HG03558 (cell line): ENCODE data around the gene ZNF101.

Experiments used
- ATAC-seq: cut with Tn5 transposase; IDR thresholded peaks from one replicate; pipeline ENCODE4 v1.9.1; 2021; ENCODE audit warnings: moderate number of reproducible peaks; ENCODE audit not compliant: unreplicated experiment; ENCODE audit errors: extremely low read depth

Gene ZNF101

GRCh38 chr19:19668230-19669012, at the start of gene ZNF101:
ZNF101 (plus strand) TSS chr19:19668839; CDS start chr19:19668964, 125 bp downstream.
- peak; percentile 46 for ATAC-seq

- no peak for ATAC-seq
Observed at GRCh38 chr19:19619181-19619848, 49.3 kb upstream of the ZNF101 start.

- no peak for ATAC-seq
Observed at GRCh38 chr19:19619849-19620210, 48.8 kb upstream of the ZNF101 start.

GRCh38 chr19:19623383-19623782, 45.3 kb upstream of the ZNF101 start:
- no peak for ATAC-seq

- ATAC-seq = no peak
Observed at GRCh38 chr19:19624032-19624570, 44.5 kb upstream of the ZNF101 start.

- no peak for ATAC-seq
Observed at GRCh38 chr19:19626516-19627472, 41.8 kb upstream of the ZNF101 start.

GRCh38 chr19:19627621-19628500, 40.8 kb upstream of the ZNF101 start, which contains the start of gene LPAR2:
LPAR2 (minus strand) TSS chr19:19628220; CDS start chr19:19627275, 945 bp downstream.
- no peak for ATAC-seq

- no peak for ATAC-seq
Observed at GRCh38 chr19:19628501-19629134, 40.0 kb upstream of the ZNF101 start.

GRCh38 chr19:19630062-19630414, 38.6 kb upstream of the ZNF101 start:
- no peak for ATAC-seq

GRCh38 chr19:19630426-19630825, 38.2 kb upstream of the ZNF101 start:
- ATAC-seq = no peak

GRCh38 chr19:19631346-19631745, 37.3 kb upstream of the ZNF101 start:
- ATAC-seq = no peak

GRCh38 chr19:19632661-19633060, 36.0 kb upstream of the ZNF101 start:
- no peak for ATAC-seq

- ATAC-seq = no peak
Observed at GRCh38 chr19:19633711-19634515, 34.7 kb upstream of the ZNF101 start.

- no peak for ATAC-seq
Observed at GRCh38 chr19:19634516-19635312, 33.9 kb upstream of the ZNF101 start.

- no peak for ATAC-seq
Observed at GRCh38 chr19:19635313-19635702, 33.3 kb upstream of the ZNF101 start.

- no peak for ATAC-seq
Observed at GRCh38 chr19:19636573-19637185, 32.0 kb upstream of the ZNF101 start.

- ATAC-seq = no peak
Observed at GRCh38 chr19:19637186-19637522, 31.5 kb upstream of the ZNF101 start.
